MCF 10A (cell line): ENCODE data around the gene PCP4. TPM values are rescaled to one million over a fixed set of nuclear protein-coding genes. Genes with fewer than 3 reads are reported as not detected.

Experiments used
- BruUV-seq: library from RNA; stranded (reverse); fragments of 400-500 nt; replicated peaks from 2 replicates; lab custom pipeline; 2021; lab: Mats Ljungman, UMichigan
- CTCF ChIA-PET: fragments of 300-600 bp; sonication (Branson Sonifier 250); formaldehyde crosslinking; extraction: SDS; loops from one replicate; lab custom pipeline; 2021; ENCODE audit warnings: antibody characterized with exemption, inconsistent platforms; lab: Yijun Ruan, JAX
- POLR2A ChIA-PET: fragments of 300-600, 350-650 bp; sonication (Branson Sonifier 250); formaldehyde crosslinking; extraction: SDS; loops from one replicate; lab custom pipeline; 2020; ENCODE audit warnings: antibody characterized with exemption, inconsistent platforms; lab: Yijun Ruan, JAX
- DNase-seq: peaks from one replicate; pipeline ENCODE4 v3.0.0-alpha.2; 2018; ENCODE audit not compliant: unreplicated experiment
- H3K27ac Mint-ChIP-seq: one replicate; pipeline ENCODE4 v1.8.0; 2022; ENCODE audit warnings: mild to moderate bottlenecking, low read depth, mixed read lengths; ENCODE audit not compliant: unreplicated experiment
- H3K27me3 Mint-ChIP-seq: one replicate; pipeline ENCODE4 v1.8.0; 2022; ENCODE audit warnings: mixed read lengths; ENCODE audit not compliant: insufficient read depth, unreplicated experiment
- H3K36me3 Mint-ChIP-seq: one replicate; pipeline ENCODE4 v1.8.0; 2022; ENCODE audit warnings: mild to moderate bottlenecking, moderate library complexity, mixed read lengths; ENCODE audit not compliant: insufficient read depth, unreplicated experiment
- H3K4me1 Mint-ChIP-seq: one replicate; pipeline ENCODE4 v1.8.0; 2022; ENCODE audit warnings: mixed read lengths; ENCODE audit not compliant: insufficient read depth, unreplicated experiment
- H3K4me3 Mint-ChIP-seq: one replicate; pipeline ENCODE4 v1.8.0; 2022; ENCODE audit warnings: mild to moderate bottlenecking, moderate library complexity, mixed read lengths; ENCODE audit not compliant: unreplicated experiment
- H3K9me3 Mint-ChIP-seq: one replicate; pipeline ENCODE4 v1.8.0; 2022; ENCODE audit warnings: mixed read lengths; ENCODE audit not compliant: unreplicated experiment
- intact Hi-C: fragments of 100-400 bp; cut with micrococcal nuclease; formaldehyde crosslinking; loops from 2 replicates; pipeline ENCODE4 v1.14.1; 2022
- total RNA-seq: library from RNA; stranded (reverse); gene quantifications from 2 replicates; pipeline ENCODE4 v1.2.3, GENCODE V29; 2022
- TF ChIP-seq, protein P1 (sequence below): fragments of 200-600 bp; IDR thresholded peaks from one replicate; pipeline ENCODE4 v1.8.0; 2022; ENCODE audit warnings: antibody characterized with exemption, mild to moderate bottlenecking; ENCODE audit not compliant: unreplicated experiment

The PCP4 gene
- total RNA-seq, 1 experiment from 2014 or later, result not detected

DNA sequence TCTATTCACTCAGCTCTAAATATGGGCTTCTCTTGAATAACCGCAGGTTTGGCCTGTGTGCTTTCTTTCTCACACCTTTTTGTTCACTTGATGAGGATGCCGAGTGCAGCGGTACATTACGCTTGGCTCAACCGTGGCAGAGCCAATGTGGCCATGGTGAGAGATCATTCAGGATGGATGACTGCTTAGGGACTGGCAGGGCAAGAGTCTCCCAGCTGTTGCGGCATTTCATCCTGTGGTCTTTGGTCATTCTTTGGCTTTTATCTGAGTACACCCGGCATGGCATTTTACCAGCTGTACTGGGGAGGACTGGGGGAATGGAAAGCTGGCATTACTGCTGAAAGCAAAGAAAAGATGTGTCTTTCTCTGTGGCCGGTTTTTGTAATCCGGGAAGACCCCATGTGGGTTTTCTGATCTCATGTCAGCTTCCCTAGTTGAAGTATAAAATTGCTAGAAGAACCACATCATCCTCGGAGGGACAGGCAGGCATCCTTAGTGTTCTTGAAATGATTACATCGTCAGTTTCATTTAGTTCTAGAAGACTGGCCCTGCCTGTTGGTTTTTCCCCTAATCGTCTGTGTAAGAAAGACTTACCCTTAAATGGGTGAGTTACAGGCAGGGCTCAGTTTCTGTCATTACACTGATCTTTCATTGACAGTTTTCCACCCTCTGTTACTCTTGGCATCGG is 15.1 kb downstream of the PCP4 start:
- Mint-ChIP-seq H3K4me3 (no peak overlapping the region), H3K27ac (no peak overlapping the region), H3K36me3 (no peaks in the 10 kb centered on the region), H3K27me3 (peaks cover 41% of the 10 kb centered on the region), H3K4me1 (no peaks in the 10 kb centered on the region), H3K9me3 (no peaks in the 10 kb centered on the region)
- DNase-seq, result no peak
- TF ChIP-seq, protein P1, sequence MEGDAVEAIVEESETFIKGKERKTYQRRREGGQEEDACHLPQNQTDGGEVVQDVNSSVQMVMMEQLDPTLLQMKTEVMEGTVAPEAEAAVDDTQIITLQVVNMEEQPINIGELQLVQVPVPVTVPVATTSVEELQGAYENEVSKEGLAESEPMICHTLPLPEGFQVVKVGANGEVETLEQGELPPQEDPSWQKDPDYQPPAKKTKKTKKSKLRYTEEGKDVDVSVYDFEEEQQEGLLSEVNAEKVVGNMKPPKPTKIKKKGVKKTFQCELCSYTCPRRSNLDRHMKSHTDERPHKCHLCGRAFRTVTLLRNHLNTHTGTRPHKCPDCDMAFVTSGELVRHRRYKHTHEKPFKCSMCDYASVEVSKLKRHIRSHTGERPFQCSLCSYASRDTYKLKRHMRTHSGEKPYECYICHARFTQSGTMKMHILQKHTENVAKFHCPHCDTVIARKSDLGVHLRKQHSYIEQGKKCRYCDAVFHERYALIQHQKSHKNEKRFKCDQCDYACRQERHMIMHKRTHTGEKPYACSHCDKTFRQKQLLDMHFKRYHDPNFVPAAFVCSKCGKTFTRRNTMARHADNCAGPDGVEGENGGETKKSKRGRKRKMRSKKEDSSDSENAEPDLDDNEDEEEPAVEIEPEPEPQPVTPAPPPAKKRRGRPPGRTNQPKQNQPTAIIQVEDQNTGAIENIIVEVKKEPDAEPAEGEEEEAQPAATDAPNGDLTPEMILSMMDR, result no peak
- intact Hi-C loops, result no loop called here
- no TSS peak for BruUV-seq
- ChIA-PET POLR2A (no interaction called here), CTCF (interaction anchor here (0.5 to 3.1 kb wide), 3 partner anchors 13 to 158 kb away, joined by 3 to 13 read pairs (median 3); partner anchors contain the start of gene PCP4)

DNA sequence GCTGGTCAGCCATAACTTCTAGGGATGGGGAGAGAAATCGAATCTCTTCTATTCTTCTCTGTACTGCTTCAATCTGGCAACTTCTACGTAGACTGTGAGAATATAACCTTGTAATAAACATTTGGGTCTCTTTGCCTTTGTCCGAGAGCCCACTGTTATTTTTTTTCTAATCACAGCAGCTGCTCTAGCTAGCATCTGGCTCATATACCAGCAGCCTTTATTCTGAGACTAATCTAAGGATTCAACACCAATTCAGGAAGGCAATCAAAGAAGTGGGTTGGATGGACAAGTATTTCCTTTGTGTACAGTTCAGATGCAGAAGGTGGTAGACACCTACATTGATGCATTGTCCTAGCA is 15.6 kb downstream of the PCP4 start:
- ChIA-PET POLR2A (no interaction called here), CTCF (interaction anchor here (1.2 to 3.1 kb wide), 2 partner anchors 14 to 16 kb away, joined by 3 to 13 read pairs; partner anchors contain the start of gene PCP4)
- Mint-ChIP-seq H3K9me3 (no peaks in the 10 kb centered on the region), H3K36me3 (no peaks in the 10 kb centered on the region), H3K4me3 (no peak overlapping the region), H3K4me1 (no peaks in the 10 kb centered on the region), H3K27me3 (peaks cover 42% of the 10 kb centered on the region), H3K27ac (no peak overlapping the region)
- TF ChIP-seq, protein P1, result no peak
- no peak for DNase-seq
- intact Hi-C loops, result no loop called here
- no TSS peak for BruUV-seq

DNA sequence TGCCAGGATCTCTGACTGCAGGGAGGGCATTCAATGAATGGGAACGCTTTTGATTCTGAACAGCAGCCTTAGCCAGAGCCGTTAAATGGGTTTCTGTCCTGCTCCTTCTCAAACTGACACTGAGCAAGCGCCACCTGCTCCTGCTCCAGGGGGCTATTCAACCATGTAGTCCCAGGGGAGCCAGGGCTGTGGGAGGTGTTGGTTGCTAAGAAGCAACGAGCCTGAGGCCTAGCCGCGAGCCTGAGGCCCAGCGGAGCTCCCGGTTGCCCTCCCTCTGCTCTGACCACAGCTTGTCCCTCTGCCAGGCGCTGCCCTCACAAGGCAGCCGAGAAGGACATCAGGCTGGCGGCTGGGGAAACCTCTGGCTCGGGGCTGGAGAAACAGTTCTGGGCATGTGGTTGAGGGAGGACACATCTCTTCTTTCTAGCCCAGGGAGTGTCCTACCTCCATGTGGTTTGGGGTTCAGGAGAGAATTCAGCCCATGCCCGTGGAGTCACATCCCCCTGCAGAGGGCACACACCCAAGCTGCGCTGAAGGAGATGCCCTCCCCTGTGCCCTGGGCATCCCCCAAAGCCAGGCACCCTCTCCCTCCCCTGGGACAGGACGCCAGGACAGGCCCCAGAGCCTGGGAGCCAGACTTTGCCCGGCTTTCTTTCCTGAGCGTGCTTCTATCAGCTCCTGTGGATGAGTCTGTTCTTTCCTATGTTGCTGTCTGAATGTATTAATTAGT is 18.0 kb downstream of the PCP4 start:
- CTCF ChIA-PET, result interaction anchor here (0.6 to 1.3 kb wide), 5 partner anchors 19 to 1249 kb away, joined by 3 to 4 read pairs (median 3); no protein-coding TSS in a partner anchor

DNA sequence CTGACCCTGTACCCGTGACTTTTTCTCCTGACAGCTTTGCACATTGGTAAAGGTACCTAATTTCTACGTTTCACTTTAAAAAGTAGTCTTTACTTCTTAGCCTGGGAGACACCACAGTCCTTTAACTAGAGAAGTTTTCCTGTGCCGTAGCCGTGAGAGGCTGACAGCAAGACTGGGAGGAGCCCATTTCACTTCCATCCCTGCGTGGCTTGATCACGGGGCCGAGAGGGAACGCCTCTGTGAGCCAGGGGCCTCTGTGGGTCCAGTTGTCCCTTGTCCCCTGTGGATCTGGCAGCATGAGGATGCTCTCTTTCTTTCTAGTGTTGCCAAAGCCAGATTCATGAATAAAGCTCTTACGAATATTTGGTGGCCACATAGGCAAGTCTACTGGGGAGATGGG is 21.6 kb downstream of the PCP4 start:
- no peak for DNase-seq
- Mint-ChIP-seq H3K4me3 (no peak overlapping the region), H3K27ac (no peak overlapping the region), H3K4me1 (no peaks in the 10 kb centered on the region), H3K36me3 (no peaks in the 10 kb centered on the region), H3K27me3 (peaks cover 25% of the 10 kb centered on the region), H3K9me3 (no peaks in the 10 kb centered on the region)
- intact Hi-C loops, result no loop called here
- TF ChIP-seq, protein P1, result no peak
- ChIA-PET CTCF (no interaction called here), POLR2A (no interaction called here)
- BruUV-seq, result no TSS peak

More for the DNA sequence above, 18.0 kb downstream of the PCP4 start:
- DNase-seq, result no peak
- BruUV-seq, result no TSS peak
- H3K27ac Mint-ChIP-seq, result no peak overlapping the region
- intact Hi-C loops, result no loop called here
- H3K4me1 Mint-ChIP-seq, result no peaks in the 10 kb centered on the region
- no peaks in the 10 kb centered on the region for H3K36me3 Mint-ChIP-seq
- peaks cover 39% of the 10 kb centered on the region for H3K27me3 Mint-ChIP-seq
- H3K9me3 Mint-ChIP-seq, result no peaks in the 10 kb centered on the region
- POLR2A ChIA-PET, result interaction anchor here (1.0 kb wide), 1 partner anchor 344 kb away, joined by 3 read pairs; no protein-coding TSS in a partner anchor
- H3K4me3 Mint-ChIP-seq, result no peak overlapping the region
- TF ChIP-seq, protein P1, result no peak
